Uterus (tissue), 2 donors: ENCODE results near the gene TCL1B.

ENCODE experiments used
- POLR2A ChIP-seq, 2 donors: fragments of 450-650 bp; IDR thresholded peaks; one replicate each; pipeline ENCODE4 v1.6.1; 2016; ENCODE audit warnings: antibody characterized with exemption in 2 of 2, mild to moderate bottlenecking in 1 of 2, moderate library complexity in 1 of 2
- TF ChIP-seq, protein P1 (sequence below), 4 experiments: fragments of 200-600 bp in 2 of 4; fragments of 450-650 bp in 2 of 4; sonication (generic) in 2 of 4; IDR thresholded peaks; one replicate each; pipeline ENCODE4 v1.5.1; 2016 to 2019; ENCODE audit warnings: antibody characterized with exemption in 4 of 4, mild to moderate bottlenecking in 2 of 4, moderate library complexity in 1 of 4

DNA sequence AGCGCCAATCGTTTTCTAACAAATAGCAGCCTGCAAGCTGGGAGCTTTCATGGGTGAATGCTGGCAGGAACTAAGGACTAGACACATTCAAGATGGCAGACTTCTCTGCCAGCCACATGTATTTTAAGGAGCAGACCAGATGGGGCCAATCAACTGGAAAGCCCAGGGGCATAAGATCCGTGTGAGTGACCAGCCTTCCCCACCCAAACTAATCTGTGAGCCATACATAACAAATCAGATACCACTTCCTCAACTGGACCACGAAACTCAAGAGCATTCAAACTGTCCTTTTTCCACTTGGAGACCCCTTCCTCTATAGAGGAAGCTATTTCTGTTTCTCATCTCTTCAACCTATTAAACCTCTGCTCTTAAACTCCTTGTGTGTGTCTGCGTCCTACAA, 9.7 kb downstream of the TCL1B start:
- TF ChIP-seq, protein P1, sequence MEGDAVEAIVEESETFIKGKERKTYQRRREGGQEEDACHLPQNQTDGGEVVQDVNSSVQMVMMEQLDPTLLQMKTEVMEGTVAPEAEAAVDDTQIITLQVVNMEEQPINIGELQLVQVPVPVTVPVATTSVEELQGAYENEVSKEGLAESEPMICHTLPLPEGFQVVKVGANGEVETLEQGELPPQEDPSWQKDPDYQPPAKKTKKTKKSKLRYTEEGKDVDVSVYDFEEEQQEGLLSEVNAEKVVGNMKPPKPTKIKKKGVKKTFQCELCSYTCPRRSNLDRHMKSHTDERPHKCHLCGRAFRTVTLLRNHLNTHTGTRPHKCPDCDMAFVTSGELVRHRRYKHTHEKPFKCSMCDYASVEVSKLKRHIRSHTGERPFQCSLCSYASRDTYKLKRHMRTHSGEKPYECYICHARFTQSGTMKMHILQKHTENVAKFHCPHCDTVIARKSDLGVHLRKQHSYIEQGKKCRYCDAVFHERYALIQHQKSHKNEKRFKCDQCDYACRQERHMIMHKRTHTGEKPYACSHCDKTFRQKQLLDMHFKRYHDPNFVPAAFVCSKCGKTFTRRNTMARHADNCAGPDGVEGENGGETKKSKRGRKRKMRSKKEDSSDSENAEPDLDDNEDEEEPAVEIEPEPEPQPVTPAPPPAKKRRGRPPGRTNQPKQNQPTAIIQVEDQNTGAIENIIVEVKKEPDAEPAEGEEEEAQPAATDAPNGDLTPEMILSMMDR (IDR thresholded peaks at IDR 0.05): no peak
- TF ChIP-seq POLR2A (IDR thresholded peaks at IDR 0.05): no peak
